ENCODE measurements around the gene HS2ST1.

The HS2ST1 gene

DNA sequence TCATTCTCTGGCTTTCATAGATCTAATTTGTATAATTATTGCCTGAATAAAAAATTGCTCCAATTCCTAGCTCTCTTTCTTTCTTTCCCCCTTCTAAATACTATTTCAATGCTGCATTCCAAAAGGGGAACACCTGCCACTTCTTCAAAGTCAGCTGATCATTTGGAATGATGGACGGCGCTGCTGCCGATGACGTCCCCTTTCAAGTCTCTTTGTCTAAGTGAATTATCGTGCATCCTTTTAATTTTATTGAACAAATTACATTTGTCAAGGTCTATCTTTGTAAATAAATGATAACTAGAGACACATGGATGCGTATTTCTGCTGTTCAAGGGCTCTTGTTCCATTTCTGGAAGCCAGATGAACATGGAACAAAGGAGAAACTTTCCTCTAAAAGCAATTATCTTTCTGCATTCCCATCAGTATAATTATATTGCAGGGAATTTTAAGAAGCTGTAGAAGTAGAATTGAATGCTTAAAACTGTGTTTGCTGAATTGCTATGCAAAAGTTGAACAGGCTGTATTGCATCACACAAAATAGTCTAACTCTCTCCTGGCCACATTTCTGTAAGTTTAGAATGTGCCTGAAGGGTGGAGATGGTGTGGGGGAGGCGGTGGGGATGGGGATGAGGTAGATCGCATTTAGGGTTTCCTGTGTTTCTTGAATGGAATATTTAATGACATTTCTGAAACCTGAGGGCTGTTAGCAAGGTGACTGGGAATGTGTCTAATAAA, 222.3 kb downstream of the HS2ST1 start:
- DNase-seq (ENCODE audit: low read depth, low spot score): no peak

- no peak for DNase-seq (ENCODE audit: low read depth, low spot score)
Observed at GRCh38 chr1:87137342-87137739, 222.9 kb downstream of the HS2ST1 start.

- peak; percentile 80 for DNase-seq (ENCODE audit: low read depth, low spot score)
Observed at GRCh38 chr1:87140831-87141540, 226.6 kb downstream of the HS2ST1 start.

DNA sequence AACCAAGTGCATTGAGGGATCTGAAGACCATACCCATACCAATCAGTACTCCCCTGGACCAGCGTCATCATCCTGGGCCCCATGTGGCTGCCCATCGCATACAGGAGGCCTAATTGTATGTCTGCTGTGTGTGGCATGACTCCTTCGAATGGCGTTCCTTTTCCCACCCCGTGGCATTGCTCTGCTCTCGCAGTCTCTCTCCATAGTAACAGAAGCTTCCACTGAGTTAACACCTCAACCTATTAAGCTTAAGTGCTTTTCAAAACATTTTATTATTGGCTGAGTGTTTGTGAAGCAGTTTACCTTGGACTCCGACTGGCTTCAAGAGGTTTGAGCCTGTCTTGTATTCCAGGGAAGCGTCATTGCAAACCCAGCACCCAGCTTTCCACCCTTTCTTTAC, 227.1 kb downstream of the HS2ST1 start:
- DNase-seq (ENCODE audit: low read depth, low spot score): no peak

DNA sequence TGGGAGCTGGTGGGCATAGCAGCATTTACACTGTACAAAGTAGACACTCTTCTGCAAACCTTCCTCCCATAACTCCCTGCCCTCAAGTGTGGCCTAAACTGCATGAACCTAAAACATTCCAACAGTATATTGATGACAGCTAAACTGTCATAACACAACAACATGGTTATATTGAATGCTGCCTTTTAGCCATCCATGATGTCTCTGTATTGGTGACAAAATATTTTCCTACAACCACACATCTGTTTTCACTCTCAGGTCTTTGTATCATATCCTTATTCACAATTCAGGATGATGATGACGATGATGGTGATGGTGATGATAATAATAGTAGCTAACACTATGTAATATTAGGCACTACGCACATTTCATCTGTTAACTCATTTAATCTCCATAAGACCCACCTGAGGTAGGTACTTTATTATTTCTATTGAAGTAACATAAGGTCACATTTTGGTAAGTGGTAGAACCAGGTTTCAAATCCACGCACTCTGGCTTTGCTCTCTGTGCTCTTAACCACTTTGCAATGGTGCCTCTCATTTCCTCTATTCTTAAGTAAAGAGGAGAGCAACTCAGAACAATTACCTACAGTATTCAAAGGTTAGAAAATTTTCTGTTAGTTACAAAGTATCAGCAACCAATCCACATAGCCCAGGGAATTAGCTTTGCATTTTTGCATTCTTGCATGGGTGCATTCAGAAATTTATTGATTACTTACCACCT, 229.1 kb downstream of the HS2ST1 start:
- no peak for DNase-seq (ENCODE audit: low read depth, low spot score)

DNA sequence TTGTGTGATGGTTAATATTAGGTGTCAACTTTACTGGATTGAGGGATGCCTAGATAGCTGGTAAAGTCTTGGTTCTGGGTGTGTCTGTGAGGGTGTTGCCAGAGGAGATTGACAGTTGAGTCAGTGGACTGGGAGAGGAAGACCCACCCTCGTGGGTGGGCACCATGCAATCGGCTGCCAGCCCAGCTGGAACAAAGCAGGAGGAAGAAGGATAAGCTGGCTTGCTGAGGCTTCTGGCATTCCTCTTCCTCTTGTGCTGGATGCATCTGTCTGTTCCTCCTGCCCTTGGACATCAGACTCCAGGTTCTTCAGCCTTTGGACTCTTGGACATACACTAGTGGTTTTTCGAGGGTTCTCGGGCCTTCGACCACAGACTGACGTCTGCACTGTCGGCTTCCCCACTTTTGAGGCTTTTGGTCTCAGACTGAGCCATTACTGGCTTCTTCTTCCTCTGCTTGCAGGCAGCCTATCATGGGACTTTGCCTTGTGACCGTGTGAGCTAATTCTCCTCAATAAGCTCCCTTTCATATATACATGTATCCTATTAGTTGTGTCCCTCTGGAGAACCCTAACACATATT, 230.0 kb downstream of the HS2ST1 start:
- no peak for DNase-seq (ENCODE audit: low read depth, low spot score)

DNA sequence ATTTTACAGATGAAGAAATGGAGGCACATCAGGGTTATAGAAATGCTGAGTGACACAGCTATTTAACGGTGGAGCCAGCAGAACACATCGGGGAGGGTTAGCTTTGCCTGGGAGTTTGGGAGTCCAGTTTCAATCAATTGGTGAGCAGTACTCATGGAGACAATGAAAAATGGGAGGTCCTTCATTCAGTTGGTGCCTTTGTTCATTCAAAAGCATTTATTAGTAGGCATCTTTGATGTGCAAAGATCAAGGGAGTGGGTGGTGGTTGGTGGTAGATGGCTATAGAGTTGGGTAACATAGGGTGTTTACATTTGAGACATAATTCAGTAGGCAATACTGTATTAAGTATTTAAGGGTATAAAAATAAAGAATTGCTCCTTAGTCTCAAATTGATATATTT, 230.5 kb downstream of the HS2ST1 start:
- DNase-seq (ENCODE audit: low read depth, low spot score): no peak

DNA sequence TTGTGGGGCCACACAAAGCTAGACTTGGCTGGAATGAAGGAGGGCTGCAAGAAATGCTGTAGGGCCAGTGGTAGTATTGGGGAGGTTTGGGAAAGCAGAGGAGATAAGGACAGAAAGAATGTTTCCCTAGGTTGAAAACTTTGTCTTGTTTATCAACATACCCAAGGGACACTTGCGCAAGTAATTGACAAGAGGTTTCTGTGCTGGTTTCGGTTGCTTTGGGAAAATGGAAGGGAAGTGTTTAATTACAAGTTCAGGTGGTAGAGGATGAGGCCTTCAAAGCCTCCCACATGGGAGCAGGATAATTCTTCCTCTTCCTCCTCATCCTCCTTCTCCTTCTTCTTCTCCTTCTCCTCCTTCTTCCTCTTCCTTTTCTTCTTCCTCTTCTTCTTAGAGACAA, 232.1 kb downstream of the HS2ST1 start:
- DNase-seq (ENCODE audit: low read depth, low spot score): no peak

- no peak for DNase-seq (ENCODE audit: low read depth, low spot score)
Observed at GRCh38 chr1:87146986-87147385, 232.6 kb downstream of the HS2ST1 start.

DNA sequence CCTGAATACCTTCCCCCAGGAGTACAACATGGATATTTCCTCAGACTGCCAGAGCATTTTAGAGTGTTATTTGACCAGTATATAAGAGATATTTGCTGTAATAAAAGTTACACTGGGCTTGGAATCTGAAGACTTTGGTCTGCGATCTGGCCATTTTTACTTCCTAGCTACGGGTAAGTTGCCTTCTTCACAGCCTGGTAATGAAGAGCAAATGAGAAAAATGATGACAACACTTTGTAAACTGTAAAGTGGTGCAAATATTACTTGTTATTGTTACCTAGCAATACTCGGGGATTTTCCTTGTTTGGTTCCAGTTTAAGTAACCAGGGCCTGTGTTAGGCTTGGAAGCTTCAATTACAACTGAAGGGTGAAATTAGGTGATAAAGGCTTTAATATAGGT, 233.4 kb downstream of the HS2ST1 start:
- no peak for DNase-seq (ENCODE audit: low read depth, low spot score)

DNA sequence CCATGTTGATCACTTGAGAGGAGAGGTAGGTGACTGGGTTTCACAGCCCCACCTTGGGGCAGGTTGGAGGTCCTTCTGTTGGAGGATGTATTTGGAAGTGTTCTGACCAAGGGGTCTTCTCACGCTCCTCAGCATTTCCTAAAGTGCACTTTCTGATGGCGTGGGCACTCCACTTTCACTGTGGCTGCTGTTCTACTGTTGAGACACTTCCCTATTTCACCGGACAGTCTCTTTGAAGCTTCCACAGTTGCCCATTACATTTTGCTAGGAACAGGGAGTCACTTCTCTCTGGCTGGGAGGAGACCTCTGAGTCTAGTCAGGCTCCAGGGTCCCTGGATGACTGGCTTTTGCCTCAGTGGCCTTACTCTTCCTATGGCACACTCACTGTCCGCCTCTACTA, 234.2 kb downstream of the HS2ST1 start:
- no peak for DNase-seq (ENCODE audit: low read depth, low spot score)

- DNase-seq (ENCODE audit: low read depth, low spot score): peak; percentile 51
Observed at GRCh38 chr1:87149241-87150041, 235.0 kb downstream of the HS2ST1 start.

- DNase-seq (ENCODE audit: low read depth, low spot score): no peak
Observed at GRCh38 chr1:87150143-87150542, 235.7 kb downstream of the HS2ST1 start.

- peak; percentile 89 for DNase-seq (ENCODE audit: low read depth, low spot score)
Observed at GRCh38 chr1:87151500-87152421, 237.3 kb downstream of the HS2ST1 start.

- peak; percentile 63 for DNase-seq (ENCODE audit: low read depth, low spot score)
Observed at GRCh38 chr1:87154384-87154783, 239.9 kb downstream of the HS2ST1 start.

- no peak for DNase-seq (ENCODE audit: low read depth, low spot score)
Observed at GRCh38 chr1:87155170-87155569, 240.7 kb downstream of the HS2ST1 start.

DNA sequence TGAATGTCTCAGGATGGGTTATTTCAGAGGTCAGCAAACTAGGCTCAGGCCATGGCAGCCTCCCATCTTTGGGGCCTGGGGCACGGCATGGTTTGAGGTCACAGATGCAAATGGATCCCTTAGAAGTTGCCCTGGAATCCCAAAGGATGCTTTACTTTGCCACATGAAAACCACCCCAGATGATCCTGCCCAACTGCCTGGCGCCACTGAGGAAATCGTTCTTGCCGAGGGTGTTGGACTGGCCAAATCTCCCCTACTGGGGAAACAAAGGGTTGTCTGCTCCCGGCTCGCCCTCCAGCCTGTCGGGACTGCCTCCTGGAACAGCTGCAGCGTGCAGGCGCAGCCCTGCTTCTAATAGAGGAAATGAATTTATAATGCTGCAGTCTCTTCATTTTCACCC, 241.2 kb downstream of the HS2ST1 start:
- no peak for DNase-seq (ENCODE audit: low read depth, low spot score)

- no peak for DNase-seq (ENCODE audit: low read depth, low spot score)
Observed at GRCh38 chr1:87156124-87156523, 241.7 kb downstream of the HS2ST1 start.

DNA sequence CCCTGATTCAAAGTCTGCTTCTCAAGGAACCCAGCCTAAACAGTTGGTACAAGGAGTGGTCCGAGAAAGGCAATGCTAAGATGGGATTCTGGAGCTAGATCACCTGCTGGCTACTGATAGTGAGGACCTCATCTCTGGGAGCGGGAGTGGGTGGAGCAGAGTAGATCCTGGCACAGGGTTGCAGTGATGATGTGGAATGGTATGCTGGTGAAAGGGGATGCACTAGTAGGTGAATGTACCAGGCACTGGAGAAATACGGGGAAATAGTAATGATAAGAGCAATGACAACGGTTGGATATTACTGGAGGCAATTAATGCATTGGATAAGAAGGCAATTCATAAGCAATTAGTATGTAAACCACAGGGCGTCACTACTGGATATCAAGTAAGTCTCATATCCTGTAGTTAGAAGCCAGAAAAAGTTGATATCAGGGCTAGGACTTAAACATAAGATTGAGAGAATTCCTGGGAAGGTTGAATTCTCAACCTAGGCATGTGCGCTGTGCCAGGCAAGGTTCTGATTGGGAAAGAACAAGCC, 245.0 kb downstream of the HS2ST1 start:
- no peak for DNase-seq (ENCODE audit: low read depth, low spot score)

All from astrocyte of the hippocampus (primary cell).